SK-N-MC (cell line): ENCODE data around the gene CLTC.

ENCODE experiments used
- DNase-seq: peaks from one replicate; pipeline ENCODE4 v3.0.0-alpha.2; 2011; ENCODE audit warnings: low read depth, low spot score
- H3K27ac ChIP-seq: fragments of 200-600 bp; sonication (generic); 2 replicates; pipeline ENCODE4 v1.5.1; 2016; ENCODE audit warnings: mixed run types
- H3K36me3 ChIP-seq: fragments of 200-600 bp; sonication (generic); 2 replicates; pipeline ENCODE4 v1.6.1; 2017; ENCODE audit warnings: antibody characterized with exemption, low read length, mixed read lengths; ENCODE audit not compliant: insufficient read depth
- H3K4me3 ChIP-seq: fragments of 200-600 bp; sonication (generic); 2 replicates; pipeline ENCODE4 v1.5.1; 2016
- H3K9ac ChIP-seq: fragments of 200-600 bp; sonication (generic); 2 replicates; pipeline ENCODE4 v1.8.0; 2017; ENCODE audit warnings: mixed run types, mixed read lengths; ENCODE audit not compliant: insufficient read length
- H3K9me3 ChIP-seq: fragments of 200-600 bp; sonication (generic); 2 replicates; pipeline ENCODE4 v1.6.1; 2017; ENCODE audit warnings: low read depth, mild to moderate bottlenecking, antibody characterized with exemption, low read length, moderate library complexity, mixed read lengths
- EZH2 ChIP-seq: fragments of 200-600 bp; sonication (generic); IDR thresholded peaks from one replicate; pipeline ENCODE4 v1.6.1; 2017; ENCODE audit warnings: antibody characterized with exemption
- FOXP2 ChIP-seq: optimal IDR thresholded peaks from 2 replicates; pipeline ENCODE3; 2011; ENCODE audit warnings: mild to moderate bottlenecking, moderate library complexity; ENCODE audit not compliant: insufficient read depth; ENCODE audit errors: extremely low read length, control extremely low read depth
- POLR2AphosphoS5 ChIP-seq: IDR thresholded peaks from 2 replicates; pipeline ENCODE4 v1.6.1; 2012; ENCODE audit warnings: mild to moderate bottlenecking, low read depth, low read length, borderline replicate concordance

CLTC gene

GRCh38 chr17:59699218-59699617 lies 79.5 kb downstream of the CLTC start:
- no peak for DNase-seq
- Histone ChIP-seq H3K27ac (no peak overlapping the region), H3K4me3 (no peak overlapping the region), H3K36me3 (peaks cover 90% of the 10 kb centered on the region), H3K9ac (no peak overlapping the region), H3K9me3 (no peaks in the 10 kb centered on the region)
- TF ChIP-seq POLR2AphosphoS5 (no peak), FOXP2 (no peak), EZH2 (no peak)

GRCh38 chr17:59699786-59700185 lies 80.1 kb downstream of the CLTC start:
- DNase-seq: no peak
- H3K27ac ChIP-seq: 0 out of 2 replicates have a peak overlapping the region, but pooled peaks have one; percentile 33
- TF ChIP-seq FOXP2 (no peak), EZH2 (no peak), POLR2AphosphoS5 (no peak)
- H3K4me3 ChIP-seq: no peak overlapping the region
- peaks cover 89% of the 10 kb centered on the region for H3K36me3 ChIP-seq
- no peak overlapping the region for H3K9ac ChIP-seq
- H3K9me3 ChIP-seq: no peaks in the 10 kb centered on the region

GRCh38 chr17:59702304-59702703 lies 82.6 kb downstream of the CLTC start:
- Histone ChIP-seq H3K9me3 (no peaks in the 10 kb centered on the region), H3K4me3 (no peak overlapping the region), H3K27ac (peak overlapping the region; percentile 22; the same call in 1 of the 2 replicates), H3K9ac (no peak overlapping the region), H3K36me3 (peaks cover 79% of the 10 kb centered on the region)
- no peak for TF ChIP-seq POLR2AphosphoS5
- TF ChIP-seq FOXP2: no peak
- no peak for TF ChIP-seq EZH2
- no peak for DNase-seq

DNA sequence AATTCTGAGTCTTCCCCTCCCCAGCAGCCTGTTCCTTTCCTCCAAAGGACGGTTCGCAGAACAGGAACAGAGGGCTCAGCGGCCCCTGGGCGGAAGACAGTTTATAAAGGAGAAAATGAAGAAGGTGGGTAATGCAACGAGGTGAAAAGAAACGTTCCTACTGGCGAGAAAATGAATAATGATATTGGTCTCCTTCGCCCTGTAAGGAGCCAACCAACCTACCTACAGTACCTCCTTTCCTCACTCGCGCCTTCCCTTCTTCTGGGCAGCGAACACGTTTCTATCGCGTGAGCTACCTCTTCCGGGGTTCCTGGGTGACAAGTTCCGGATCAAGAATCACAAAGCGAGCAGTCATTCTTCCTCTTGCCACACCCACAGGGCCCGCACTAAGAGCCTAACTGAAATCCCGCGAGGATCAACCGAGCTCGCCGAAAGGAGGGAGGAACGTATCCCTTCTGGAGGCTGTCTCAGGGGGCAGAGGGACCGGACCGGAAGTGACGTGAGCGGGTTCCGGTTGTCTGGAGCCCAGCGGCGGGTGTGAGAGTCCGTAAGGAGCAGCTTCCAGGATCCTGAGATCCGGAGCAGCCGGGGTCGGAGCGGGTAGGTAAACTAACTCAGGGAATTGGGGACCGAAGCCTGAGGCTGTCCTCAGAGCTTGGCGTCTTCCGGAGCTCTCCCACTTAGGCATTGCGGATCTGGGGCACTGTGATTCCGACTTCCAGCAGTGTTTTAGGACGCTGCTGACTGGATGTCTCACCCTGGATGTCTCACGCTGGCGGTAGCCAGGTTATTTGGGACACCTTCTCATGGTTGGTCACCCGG lies 87.7 kb downstream of the CLTC start, which contains the start of the genes PTRH2 and VMP1:
Gene PTRH2 (minus strand): TSS at position 282 of the 822 bp plus-strand sequence. CDS start 9,452 bp downstream, outside the sequence.
Gene VMP1 (plus strand): TSS at position 506 of the 822 bp plus-strand sequence. CDS start 23,793 bp downstream, outside the sequence.
- H3K27ac ChIP-seq: peak within 1 kb of the TSS; percentile 96
- H3K9ac ChIP-seq: peak within 1 kb of the TSS; percentile 100
- TF ChIP-seq POLR2AphosphoS5 (peak; percentile 98), FOXP2 (peak; percentile 90), EZH2 (no peak)
- H3K4me3 ChIP-seq: peak within 1 kb of the TSS; percentile 100
- peaks cover 30% of the 10 kb centered on the region for H3K36me3 ChIP-seq
- H3K9me3 ChIP-seq: no peaks in the 10 kb centered on the region
- peak; percentile 98 for DNase-seq

GRCh38 chr17:59707971-59708430 lies 88.3 kb downstream of the CLTC start:
- DNase-seq: no peak

DNA sequence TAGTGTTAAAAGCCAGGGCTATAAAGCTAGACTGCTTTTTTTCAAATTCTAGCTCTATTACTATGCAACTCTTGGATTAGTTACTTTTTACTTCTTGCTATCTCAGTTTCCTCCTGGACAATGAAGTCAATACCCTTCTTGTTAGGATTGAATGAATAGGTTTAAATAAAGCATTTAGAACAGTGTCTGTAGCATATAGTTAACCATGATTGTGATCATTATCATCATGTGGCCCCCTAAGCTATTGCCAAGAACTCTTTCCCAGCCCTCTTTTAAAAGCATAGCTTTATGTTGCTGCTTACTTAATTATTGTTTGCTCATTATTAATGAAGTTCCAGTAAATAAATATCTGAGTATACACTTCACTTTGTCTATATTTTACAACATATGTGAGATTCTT lies 92.2 kb downstream of the CLTC start:
- DNase-seq: no peak
- H3K9me3 ChIP-seq: no peaks in the 10 kb centered on the region
- no peak for TF ChIP-seq EZH2
- no peak for TF ChIP-seq POLR2AphosphoS5
- no peak for TF ChIP-seq FOXP2
- H3K9ac ChIP-seq: no peak overlapping the region
- no peak overlapping the region for H3K4me3 ChIP-seq
- no peak overlapping the region for H3K27ac ChIP-seq
- no peaks in the 10 kb centered on the region for H3K36me3 ChIP-seq

More at GRCh38 chr17:59707971-59708430, 88.3 kb downstream of the CLTC start:
- H3K36me3 ChIP-seq: peaks cover 24% of the 10 kb centered on the region
- TF ChIP-seq POLR2AphosphoS5: no peak
- no peak for TF ChIP-seq EZH2
- no peak for TF ChIP-seq FOXP2
- H3K4me3 ChIP-seq: peak overlapping the region; percentile 100
- H3K9ac ChIP-seq: peak overlapping the region; percentile 100
- no peaks in the 10 kb centered on the region for H3K9me3 ChIP-seq
- peak overlapping the region; percentile 76; the same call in 1 of the 2 replicates for H3K27ac ChIP-seq

DNA sequence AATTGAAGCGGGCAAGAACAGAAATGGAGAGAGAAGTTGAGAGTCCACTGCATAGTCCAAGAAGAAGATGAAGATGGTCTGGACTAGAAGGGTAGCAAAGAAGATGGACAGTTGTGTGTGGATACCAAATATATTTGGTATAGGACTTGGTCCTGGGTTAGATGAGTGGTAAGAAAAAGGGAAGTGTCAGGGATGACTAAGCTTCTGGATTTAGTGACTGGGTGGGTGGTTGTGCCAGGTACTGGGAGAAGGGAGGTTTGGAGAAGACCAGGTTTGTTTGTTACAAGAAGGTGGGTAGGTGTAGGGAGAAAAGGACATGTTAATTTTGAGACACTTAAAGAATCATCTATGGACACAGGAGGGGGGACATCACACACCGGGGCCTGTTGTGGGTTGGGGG lies 93.2 kb downstream of the CLTC start:
- no peak overlapping the region for H3K9ac ChIP-seq
- no peaks in the 10 kb centered on the region for H3K9me3 ChIP-seq
- no peak overlapping the region for H3K27ac ChIP-seq
- DNase-seq: no peak
- H3K36me3 ChIP-seq: no peaks in the 10 kb centered on the region
- TF ChIP-seq POLR2AphosphoS5: no peak
- no peak for TF ChIP-seq EZH2
- no peak for TF ChIP-seq FOXP2
- no peak overlapping the region for H3K4me3 ChIP-seq

DNA sequence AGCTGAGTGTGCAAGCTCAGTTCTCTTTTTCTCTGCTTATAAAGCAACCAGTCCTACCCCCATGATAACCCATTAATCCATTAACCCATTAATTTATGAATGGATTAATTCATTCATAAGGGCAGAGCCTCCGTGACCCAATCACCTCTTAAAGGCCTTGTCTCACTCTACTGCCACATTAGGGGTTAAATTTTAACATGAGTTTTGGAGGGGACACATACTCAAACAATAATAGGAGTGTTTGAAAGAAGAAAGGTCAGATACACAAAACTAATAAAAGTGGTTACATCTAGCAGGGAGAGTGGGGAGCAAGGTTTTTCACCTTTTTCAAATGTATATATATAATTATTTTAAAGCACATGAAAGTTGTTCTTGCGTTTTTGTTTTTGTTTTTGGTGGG lies 94.6 kb downstream of the CLTC start:
- Histone ChIP-seq H3K9me3 (no peaks in the 10 kb centered on the region), H3K36me3 (no peaks in the 10 kb centered on the region), H3K4me3 (no peak overlapping the region), H3K27ac (no peak overlapping the region), H3K9ac (no peak overlapping the region)
- TF ChIP-seq POLR2AphosphoS5 (no peak), FOXP2 (no peak), EZH2 (no peak)
- no peak for DNase-seq
